Measurements from ENCODE around the gene NAV2. TPM values are rescaled to one million over a fixed set of nuclear protein-coding genes. Genes with fewer than 3 reads are reported as not detected.

The NAV2 gene
- polyA plus RNA-seq, 1 donor (not counting 4 experiments of a cell fraction or from before 2014, with no cell fraction given): 4.0 TPM

GRCh38 chr11:19698493-19699292, 13.9 kb upstream of the NAV2 start:
- no peak overlapping the region for H3K27ac ChIP-seq (ENCODE audit: control insufficient read depth, insufficient read depth, low read length)
- no peaks in the 10 kb centered on the region for H3K79me2 ChIP-seq (ENCODE audit: control insufficient read depth, insufficient read depth, low read length)
- no peaks in the 10 kb centered on the region for H3K9me1 ChIP-seq (ENCODE audit: control insufficient read depth, extremely low read depth, insufficient read depth, low read length)
- H4K20me1 ChIP-seq (ENCODE audit: control insufficient read depth, extremely low read depth, insufficient read depth, low read length): no peaks in the 10 kb centered on the region
- H3K4me3 ChIP-seq (ENCODE audit: control insufficient read depth in 2 of 3, extremely low read depth in 1 of 3, insufficient read depth in 2 of 3, low read depth in 1 of 3, low read length in 3 of 3): no peak overlapping the region
- TF ChIP-seq EZH2 (IDR thresholded peaks at IDR 0.05; ENCODE audit: low read length) (no peak), CTCF (optimal IDR thresholded peaks at IDR 0.05 in 1 of 3, IDR thresholded peaks at IDR 0.05 in 1 of 3, conservative IDR thresholded peaks at IDR 0.05 in 1 of 3; ENCODE audit: extremely low read depth in 1 of 3, insufficient read depth in 2 of 3, low read length in 3 of 3) (no peak)
- no peaks in the 10 kb centered on the region for H3K27me3 ChIP-seq (ENCODE audit: control insufficient read depth, extremely low read depth, insufficient read depth, low read length)
- dilution Hi-C loops (cut with MboI; ENCODE audit: extremely low pct_ligation_motif_present, low sequenced_read_pairs): no loop called here
- H3K4me1 ChIP-seq (ENCODE audit: control insufficient read depth, extremely low read depth, insufficient read depth, low read length): no peaks in the 10 kb centered on the region
- no peak overlapping the region for H3K9ac ChIP-seq (ENCODE audit: control insufficient read depth, extremely low read depth, insufficient read depth, low read length)
- H3K4me2 ChIP-seq (ENCODE audit: control insufficient read depth, extremely low read depth, insufficient read depth, low read depth, low read length): no peak overlapping the region
- DNase-seq (ENCODE audit: low read depth, low spot score) (no peak), FAIRE-seq (no peak)
- no peaks in the 10 kb centered on the region for H3K9me3 ChIP-seq (ENCODE audit: control insufficient read depth, low read depth, low read length)
- no peak overlapping the region for H2AFZ ChIP-seq (ENCODE audit: control insufficient read depth, low read length)
- no peaks in the 10 kb centered on the region for H3K36me3 ChIP-seq (ENCODE audit: control insufficient read depth in 2 of 2, extremely low read depth in 1 of 2, insufficient read depth in 2 of 2, low read length in 2 of 2)

GRCh38 chr11:19701421-19701820, 11.2 kb upstream of the NAV2 start:
- Histone ChIP-seq H3K36me3 (ENCODE audit: control insufficient read depth in 2 of 2, extremely low read depth in 1 of 2, insufficient read depth in 2 of 2, low read length in 2 of 2) (no peaks in the 10 kb centered on the region), H3K4me1 (ENCODE audit: control insufficient read depth, extremely low read depth, insufficient read depth, low read length) (no peaks in the 10 kb centered on the region), H3K79me2 (ENCODE audit: control insufficient read depth, insufficient read depth, low read length) (no peaks in the 10 kb centered on the region), H3K4me2 (ENCODE audit: control insufficient read depth, extremely low read depth, insufficient read depth, low read depth, low read length) (no peak overlapping the region), H3K9ac (ENCODE audit: control insufficient read depth, extremely low read depth, insufficient read depth, low read length) (no peak overlapping the region), H3K9me1 (ENCODE audit: control insufficient read depth, extremely low read depth, insufficient read depth, low read length) (no peaks in the 10 kb centered on the region), H2AFZ (ENCODE audit: control insufficient read depth, low read length) (no peak overlapping the region), H3K27me3 (ENCODE audit: control insufficient read depth, extremely low read depth, insufficient read depth, low read length) (no peaks in the 10 kb centered on the region), H3K27ac (ENCODE audit: control insufficient read depth, insufficient read depth, low read length) (no peak overlapping the region), H3K9me3 (ENCODE audit: control insufficient read depth, low read depth, low read length) (no peaks in the 10 kb centered on the region), H3K4me3 (ENCODE audit: control insufficient read depth in 2 of 3, extremely low read depth in 1 of 3, insufficient read depth in 2 of 3, low read depth in 1 of 3, low read length in 3 of 3) (no peak overlapping the region), H4K20me1 (ENCODE audit: control insufficient read depth, extremely low read depth, insufficient read depth, low read length) (no peaks in the 10 kb centered on the region)
- TF ChIP-seq CTCF (optimal IDR thresholded peaks at IDR 0.05 in 1 of 3, IDR thresholded peaks at IDR 0.05 in 1 of 3, conservative IDR thresholded peaks at IDR 0.05 in 1 of 3; ENCODE audit: extremely low read depth in 1 of 3, insufficient read depth in 2 of 3, low read length in 3 of 3): no peak
- TF ChIP-seq EZH2 (IDR thresholded peaks at IDR 0.05; ENCODE audit: low read length): no peak
- FAIRE-seq (no peak), DNase-seq (ENCODE audit: low read depth, low spot score) (no peak)
- dilution Hi-C loops (cut with MboI; ENCODE audit: extremely low pct_ligation_motif_present, low sequenced_read_pairs): no loop called here
